Vagina (tissue), 2 donors: Measurements from ENCODE around the gene MFAP2.

ENCODE experiments used
- POLR2A ChIP-seq, 2 donors: fragments of 450-650 bp; IDR thresholded peaks; one replicate each; pipeline ENCODE4 v1.6.1; 2017; ENCODE audit warnings: antibody characterized with exemption in 2 of 2, mild to moderate bottlenecking in 2 of 2, moderate library complexity in 2 of 2
- POLR2AphosphoS5 ChIP-seq, 2 donors: sonication (generic); formaldehyde crosslinking; IDR thresholded peaks; one replicate each; pipeline ENCODE4 v1.9.0; 2017; ENCODE audit warnings: antibody characterized with exemption in 2 of 2, mild to moderate bottlenecking in 2 of 2, low read depth in 1 of 2; ENCODE audit not compliant: insufficient read depth in 1 of 2
- TF ChIP-seq, protein P1 (sequence below), 3 experiments: fragments of 450-650 bp in 2 of 3; fragments of 200-600 bp in 1 of 3; sonication (generic) in 1 of 3; IDR thresholded peaks; one replicate each; pipeline ENCODE4 v1.5.1; 2017 to 2019; ENCODE audit warnings: antibody characterized with exemption in 3 of 3, mild to moderate bottlenecking in 2 of 3, moderate library complexity in 2 of 3

DNA sequence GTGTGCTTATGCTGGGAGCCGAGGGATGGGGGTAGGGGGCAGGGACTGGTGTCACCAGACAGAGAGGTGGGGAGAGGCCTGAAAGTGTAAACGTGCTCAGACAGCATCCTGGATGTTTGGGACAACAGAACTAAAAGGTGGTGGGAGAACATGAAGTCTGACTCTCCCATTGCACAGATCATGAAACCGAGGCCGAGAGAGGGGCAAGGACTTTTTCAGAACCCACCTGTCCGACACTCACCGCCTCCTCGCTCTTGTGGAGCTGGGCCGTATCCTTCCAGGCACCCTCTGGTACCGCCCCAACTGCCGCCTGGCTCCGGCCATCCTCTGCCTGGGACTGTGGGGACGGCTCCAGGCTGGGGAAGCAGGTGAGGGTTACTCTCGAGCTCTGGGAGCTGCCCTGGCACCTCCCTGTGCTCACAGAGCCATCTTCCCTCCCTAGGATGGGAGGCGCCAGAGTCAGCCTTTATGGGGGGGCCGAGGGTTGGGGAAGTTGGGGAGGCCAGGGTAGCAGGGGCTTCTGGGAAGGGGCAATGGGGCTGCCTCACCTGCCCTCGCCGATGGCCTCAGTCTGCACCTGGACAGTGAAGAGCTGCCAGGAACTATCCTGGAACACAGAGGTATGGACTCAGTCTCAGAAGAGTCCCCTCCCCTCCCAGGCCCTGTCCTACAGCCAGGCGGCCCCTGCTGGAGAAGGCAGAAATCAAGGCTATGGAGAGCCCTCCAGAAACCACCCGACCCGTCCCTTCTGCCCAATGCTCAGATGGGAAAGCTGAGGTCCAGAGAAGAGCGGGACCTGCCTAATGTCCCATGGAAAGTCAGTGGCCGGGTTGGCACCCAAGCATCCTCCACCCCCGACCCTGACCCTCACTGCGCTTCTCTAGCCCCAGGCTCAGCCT, 24.3 kb upstream of the MFAP2 start:
- TF ChIP-seq, protein P1, sequence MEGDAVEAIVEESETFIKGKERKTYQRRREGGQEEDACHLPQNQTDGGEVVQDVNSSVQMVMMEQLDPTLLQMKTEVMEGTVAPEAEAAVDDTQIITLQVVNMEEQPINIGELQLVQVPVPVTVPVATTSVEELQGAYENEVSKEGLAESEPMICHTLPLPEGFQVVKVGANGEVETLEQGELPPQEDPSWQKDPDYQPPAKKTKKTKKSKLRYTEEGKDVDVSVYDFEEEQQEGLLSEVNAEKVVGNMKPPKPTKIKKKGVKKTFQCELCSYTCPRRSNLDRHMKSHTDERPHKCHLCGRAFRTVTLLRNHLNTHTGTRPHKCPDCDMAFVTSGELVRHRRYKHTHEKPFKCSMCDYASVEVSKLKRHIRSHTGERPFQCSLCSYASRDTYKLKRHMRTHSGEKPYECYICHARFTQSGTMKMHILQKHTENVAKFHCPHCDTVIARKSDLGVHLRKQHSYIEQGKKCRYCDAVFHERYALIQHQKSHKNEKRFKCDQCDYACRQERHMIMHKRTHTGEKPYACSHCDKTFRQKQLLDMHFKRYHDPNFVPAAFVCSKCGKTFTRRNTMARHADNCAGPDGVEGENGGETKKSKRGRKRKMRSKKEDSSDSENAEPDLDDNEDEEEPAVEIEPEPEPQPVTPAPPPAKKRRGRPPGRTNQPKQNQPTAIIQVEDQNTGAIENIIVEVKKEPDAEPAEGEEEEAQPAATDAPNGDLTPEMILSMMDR (IDR thresholded peaks at IDR 0.05): no peak
- TF ChIP-seq POLR2A (IDR thresholded peaks at IDR 0.05) (no peak), POLR2AphosphoS5 (IDR thresholded peaks at IDR 0.05; ENCODE audit: insufficient read depth in 1 of 2, low read depth in 1 of 2) (no peak)
